ENCODE results near the gene SIT1.

SIT1 gene

GRCh38 chr9:35682520-35683315, 32.0 kb upstream of the SIT1 start:
- H3K9me3 ChIP-seq (ENCODE audit: control insufficient read depth, low read length): no peaks in the 10 kb centered on the region
- no peak overlapping the region for H3K4me3 ChIP-seq (ENCODE audit: insufficient read depth, low read depth, low read length, poor library complexity, severe bottlenecking)
- no peak overlapping the region for H3K27ac ChIP-seq (ENCODE audit: insufficient read depth, low read length, poor library complexity, severe bottlenecking)
- H3K4me1 ChIP-seq (ENCODE audit: control insufficient read depth, insufficient read depth, low read length, poor library complexity, severe bottlenecking): no peaks in the 10 kb centered on the region
- no peaks in the 10 kb centered on the region for H3K27me3 ChIP-seq (replicated peaks; ENCODE audit: control insufficient read depth, insufficient read depth, low read length, poor library complexity, severe bottlenecking)
- H3K36me3 ChIP-seq (ENCODE audit: control insufficient read depth, insufficient read depth, low read length): no peaks in the 10 kb centered on the region
- no peak for DNase-seq

GRCh38 chr9:35682051-35682450, 31.3 kb upstream of the SIT1 start:
- no peak overlapping the region for H3K27ac ChIP-seq (ENCODE audit: insufficient read depth, low read length, poor library complexity, severe bottlenecking)
- H3K4me1 ChIP-seq (ENCODE audit: control insufficient read depth, insufficient read depth, low read length, poor library complexity, severe bottlenecking): no peaks in the 10 kb centered on the region
- H3K27me3 ChIP-seq (replicated peaks; ENCODE audit: control insufficient read depth, insufficient read depth, low read length, poor library complexity, severe bottlenecking): no peaks in the 10 kb centered on the region
- no peak overlapping the region for H3K4me3 ChIP-seq (ENCODE audit: insufficient read depth, low read depth, low read length, poor library complexity, severe bottlenecking)
- no peak for DNase-seq
- H3K36me3 ChIP-seq (ENCODE audit: control insufficient read depth, insufficient read depth, low read length): no peaks in the 10 kb centered on the region
- H3K9me3 ChIP-seq (ENCODE audit: control insufficient read depth, low read length): no peaks in the 10 kb centered on the region

GRCh38 chr9:35681341-35682002, 30.7 kb upstream of the SIT1 start:
- Histone ChIP-seq H3K4me1 (ENCODE audit: control insufficient read depth, insufficient read depth, low read length, poor library complexity, severe bottlenecking) (no peaks in the 10 kb centered on the region), H3K9me3 (ENCODE audit: control insufficient read depth, low read length) (no peaks in the 10 kb centered on the region), H3K27ac (ENCODE audit: insufficient read depth, low read length, poor library complexity, severe bottlenecking) (no peak overlapping the region), H3K27me3 (replicated peaks; ENCODE audit: control insufficient read depth, insufficient read depth, low read length, poor library complexity, severe bottlenecking) (no peaks in the 10 kb centered on the region), H3K36me3 (ENCODE audit: control insufficient read depth, insufficient read depth, low read length) (no peaks in the 10 kb centered on the region), H3K4me3 (ENCODE audit: insufficient read depth, low read depth, low read length, poor library complexity, severe bottlenecking) (no peak overlapping the region)
- no peak for DNase-seq

GRCh38 chr9:35680331-35681105, 29.8 kb upstream of the SIT1 start:
- Histone ChIP-seq H3K9me3 (ENCODE audit: control insufficient read depth, low read length) (no peaks in the 10 kb centered on the region), H3K4me3 (ENCODE audit: insufficient read depth, low read depth, low read length, poor library complexity, severe bottlenecking) (no peak overlapping the region), H3K27me3 (replicated peaks; ENCODE audit: control insufficient read depth, insufficient read depth, low read length, poor library complexity, severe bottlenecking) (no peaks in the 10 kb centered on the region), H3K4me1 (ENCODE audit: control insufficient read depth, insufficient read depth, low read length, poor library complexity, severe bottlenecking) (peaks cover 4% of the 10 kb centered on the region), H3K27ac (ENCODE audit: insufficient read depth, low read length, poor library complexity, severe bottlenecking) (no peak overlapping the region), H3K36me3 (ENCODE audit: control insufficient read depth, insufficient read depth, low read length) (no peaks in the 10 kb centered on the region)
- no peak for DNase-seq

GRCh38 chr9:35679766-35680330, 29.1 kb upstream of the SIT1 start:
- H3K9me3 ChIP-seq (ENCODE audit: control insufficient read depth, low read length): no peaks in the 10 kb centered on the region
- peaks cover 4% of the 10 kb centered on the region for H3K4me1 ChIP-seq (ENCODE audit: control insufficient read depth, insufficient read depth, low read length, poor library complexity, severe bottlenecking)
- no peak for DNase-seq
- no peak overlapping the region for H3K27ac ChIP-seq (ENCODE audit: insufficient read depth, low read length, poor library complexity, severe bottlenecking)
- H3K36me3 ChIP-seq (ENCODE audit: control insufficient read depth, insufficient read depth, low read length): no peaks in the 10 kb centered on the region
- no peaks in the 10 kb centered on the region for H3K27me3 ChIP-seq (replicated peaks; ENCODE audit: control insufficient read depth, insufficient read depth, low read length, poor library complexity, severe bottlenecking)
- H3K4me3 ChIP-seq (ENCODE audit: insufficient read depth, low read depth, low read length, poor library complexity, severe bottlenecking): no peak overlapping the region

GRCh38 chr9:35679091-35679490, 28.4 kb upstream of the SIT1 start:
- Histone ChIP-seq H3K27me3 (replicated peaks; ENCODE audit: control insufficient read depth, insufficient read depth, low read length, poor library complexity, severe bottlenecking) (no peaks in the 10 kb centered on the region), H3K36me3 (ENCODE audit: control insufficient read depth, insufficient read depth, low read length) (no peaks in the 10 kb centered on the region), H3K27ac (ENCODE audit: insufficient read depth, low read length, poor library complexity, severe bottlenecking) (no peak overlapping the region), H3K9me3 (ENCODE audit: control insufficient read depth, low read length) (no peaks in the 10 kb centered on the region), H3K4me3 (ENCODE audit: insufficient read depth, low read depth, low read length, poor library complexity, severe bottlenecking) (no peak overlapping the region), H3K4me1 (ENCODE audit: control insufficient read depth, insufficient read depth, low read length, poor library complexity, severe bottlenecking) (peaks cover 4% of the 10 kb centered on the region)
- DNase-seq: no peak

- H3K4me1 ChIP-seq (ENCODE audit: control insufficient read depth, insufficient read depth, low read length, poor library complexity, severe bottlenecking): peaks cover 4% of the 10 kb centered on the region
- H3K27me3 ChIP-seq (replicated peaks; ENCODE audit: control insufficient read depth, insufficient read depth, low read length, poor library complexity, severe bottlenecking): no peaks in the 10 kb centered on the region
- DNase-seq: peak in 1 of 3 donors; percentile 32
- H3K36me3 ChIP-seq (ENCODE audit: control insufficient read depth, insufficient read depth, low read length): no peaks in the 10 kb centered on the region
- H3K9me3 ChIP-seq (ENCODE audit: control insufficient read depth, low read length): no peaks in the 10 kb centered on the region
- H3K4me3 ChIP-seq (ENCODE audit: insufficient read depth, low read depth, low read length, poor library complexity, severe bottlenecking): peak overlapping the region; percentile 51
- no peak overlapping the region for H3K27ac ChIP-seq (ENCODE audit: insufficient read depth, low read length, poor library complexity, severe bottlenecking)
These were observed 25.1 kb upstream of the SIT1 start for GRCh38 chr9:35675732-35676392.

GRCh38 chr9:35675204-35675603, 24.5 kb upstream of the SIT1 start:
- H3K4me3 ChIP-seq (ENCODE audit: insufficient read depth, low read depth, low read length, poor library complexity, severe bottlenecking): peak overlapping the region; percentile 51
- H3K36me3 ChIP-seq (ENCODE audit: control insufficient read depth, insufficient read depth, low read length): no peaks in the 10 kb centered on the region
- no peak for DNase-seq
- no peaks in the 10 kb centered on the region for H3K9me3 ChIP-seq (ENCODE audit: control insufficient read depth, low read length)
- H3K27ac ChIP-seq (ENCODE audit: insufficient read depth, low read length, poor library complexity, severe bottlenecking): no peak overlapping the region
- H3K4me1 ChIP-seq (ENCODE audit: control insufficient read depth, insufficient read depth, low read length, poor library complexity, severe bottlenecking): peaks cover 4% of the 10 kb centered on the region
- H3K27me3 ChIP-seq (replicated peaks; ENCODE audit: control insufficient read depth, insufficient read depth, low read length, poor library complexity, severe bottlenecking): no peaks in the 10 kb centered on the region

GRCh38 chr9:35674025-35674361, 23.3 kb upstream of the SIT1 start:
- DNase-seq: no peak
- Histone ChIP-seq H3K27me3 (replicated peaks; ENCODE audit: control insufficient read depth, insufficient read depth, low read length, poor library complexity, severe bottlenecking) (no peaks in the 10 kb centered on the region), H3K27ac (ENCODE audit: insufficient read depth, low read length, poor library complexity, severe bottlenecking) (no peak overlapping the region), H3K36me3 (ENCODE audit: control insufficient read depth, insufficient read depth, low read length) (no peaks in the 10 kb centered on the region), H3K4me3 (ENCODE audit: insufficient read depth, low read depth, low read length, poor library complexity, severe bottlenecking) (no peak overlapping the region), H3K4me1 (ENCODE audit: control insufficient read depth, insufficient read depth, low read length, poor library complexity, severe bottlenecking) (peaks cover 4% of the 10 kb centered on the region), H3K9me3 (ENCODE audit: control insufficient read depth, low read length) (no peaks in the 10 kb centered on the region)
